Nucleus accumbens (tissue), 56 donors: Measurements from ENCODE around the gene FAM110C.
"Not testable (repeated sequence)": the region's sequence is repeated elsewhere in the genome, so short reads cannot be mapped to it uniquely, and the experiment has no call there.

Source experiments
- DNase-seq, 56 donors: peaks; one replicate each; lab custom pipeline; 2025; lab: John Stamatoyannopoulos, UW

FAM110C gene, protein sequence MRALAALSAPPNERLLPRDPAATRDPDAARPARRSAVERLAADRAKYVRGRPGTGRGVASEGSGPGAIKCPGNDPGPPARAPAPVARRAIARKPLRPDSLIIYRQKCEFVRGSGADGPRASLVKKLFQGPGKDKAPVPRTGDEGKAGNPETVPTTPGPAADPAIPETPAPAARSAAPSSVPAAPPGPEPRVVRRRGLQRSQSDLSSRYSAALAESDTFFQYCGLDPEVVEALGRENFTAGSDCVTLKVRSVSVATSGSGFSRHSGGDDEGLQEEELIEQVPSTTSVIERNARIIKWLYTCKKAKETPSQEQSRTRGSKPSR

DNA sequence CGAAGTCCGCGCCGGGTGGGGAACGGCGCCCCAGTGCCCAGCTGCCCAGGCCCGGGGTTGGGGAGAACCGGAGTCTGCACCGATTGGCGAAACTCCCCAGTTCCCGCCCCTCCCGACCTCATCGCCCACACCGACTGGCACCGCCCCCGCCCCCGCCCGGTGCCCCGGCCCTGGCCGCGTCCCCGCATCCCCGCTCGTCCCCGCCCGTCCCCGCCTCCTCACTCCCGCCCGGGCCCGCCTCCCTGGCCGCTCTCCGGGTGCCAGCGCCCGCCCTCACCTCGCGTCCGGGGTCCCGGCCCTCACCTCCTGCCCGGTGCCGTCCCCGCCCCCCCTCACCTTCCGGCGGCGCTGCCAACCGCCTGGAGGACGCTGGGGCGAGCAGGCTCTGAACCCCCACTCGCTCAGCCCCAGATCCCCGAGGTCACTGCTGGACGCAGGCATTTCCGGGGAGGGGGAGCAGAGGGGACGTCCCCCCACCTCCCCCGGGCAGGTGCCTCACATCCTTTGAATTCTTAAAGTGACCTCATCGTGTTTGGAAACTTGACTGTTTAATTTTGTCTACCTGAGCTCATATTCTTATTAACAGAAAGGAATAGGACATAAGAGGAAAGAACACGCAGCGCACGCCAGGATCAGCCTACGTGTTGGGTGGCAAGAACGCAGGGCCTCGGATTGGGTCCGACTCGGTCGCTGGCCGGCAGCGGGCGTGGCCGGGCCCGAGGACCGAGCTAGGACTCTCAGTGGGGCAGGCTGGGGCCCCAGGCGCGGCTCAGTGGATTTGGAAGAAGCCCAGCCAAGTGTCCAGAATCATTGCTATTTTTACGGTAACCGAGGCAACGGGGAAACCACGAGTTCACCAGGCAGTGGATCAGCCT lies at the start of gene FAM110C:
Gene FAM110C, minus strand, starts transcription at position 35 of the 875 bp plus-strand sequence. CDS start 120 bp downstream, outside the sequence.
- peak in 28 of 56 donors; percentile 3 to 77 (median 26) for DNase-seq

DNA sequence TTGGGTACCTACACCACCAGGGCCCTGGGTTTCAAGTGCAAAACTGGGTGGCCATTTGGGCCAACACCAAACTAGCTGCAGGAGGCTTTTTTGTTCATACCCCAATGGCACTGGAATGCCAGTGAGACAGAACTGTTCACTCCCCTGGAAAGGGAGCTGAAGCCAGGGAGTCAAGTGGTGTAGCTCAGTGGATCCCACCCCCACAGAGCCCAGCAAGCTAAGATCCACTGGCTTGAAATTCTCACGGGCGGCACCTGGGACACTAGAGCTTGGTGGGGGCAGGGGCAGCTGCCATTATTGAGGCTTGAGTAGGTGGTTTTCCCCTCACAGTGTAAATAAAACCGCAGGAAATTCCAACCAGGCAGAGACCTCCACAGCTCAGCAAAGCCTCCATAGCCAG lies 46.0 kb upstream of the FAM110C start:
- no peak for DNase-seq

DNA sequence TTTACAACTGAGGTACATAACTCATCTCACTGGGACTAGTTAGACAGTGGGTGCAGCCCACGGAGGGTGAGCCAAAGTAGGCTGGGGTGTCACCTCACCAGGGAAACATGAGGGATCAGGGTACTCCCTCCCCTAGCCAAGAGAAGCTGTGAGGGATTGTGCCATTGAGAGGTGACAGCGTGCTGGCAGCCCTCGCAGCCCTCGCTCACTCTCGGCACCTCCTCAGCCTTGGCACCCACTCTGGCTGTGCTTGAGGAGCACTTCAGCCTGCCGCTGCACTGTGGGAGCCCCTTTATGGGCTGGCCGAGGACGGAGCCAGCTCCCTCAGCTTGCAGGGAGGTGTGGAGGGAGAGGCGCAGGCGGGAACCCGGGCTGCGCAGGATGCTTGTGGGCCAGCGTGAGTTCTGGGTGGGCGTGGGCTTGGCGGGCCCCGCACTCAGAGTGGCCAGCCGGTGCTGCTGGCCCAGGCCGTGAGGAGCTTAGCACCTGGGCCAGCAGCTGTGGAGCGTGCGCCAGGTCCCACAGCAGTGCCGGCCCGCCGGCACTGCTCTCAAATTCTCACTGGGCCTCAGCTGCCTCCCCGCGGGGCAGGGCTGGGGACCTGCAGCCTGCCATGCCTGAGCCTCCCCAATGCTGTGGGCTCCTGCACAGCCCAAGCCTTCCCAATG lies 44.5 kb upstream of the FAM110C start:
- no peak for DNase-seq

DNA sequence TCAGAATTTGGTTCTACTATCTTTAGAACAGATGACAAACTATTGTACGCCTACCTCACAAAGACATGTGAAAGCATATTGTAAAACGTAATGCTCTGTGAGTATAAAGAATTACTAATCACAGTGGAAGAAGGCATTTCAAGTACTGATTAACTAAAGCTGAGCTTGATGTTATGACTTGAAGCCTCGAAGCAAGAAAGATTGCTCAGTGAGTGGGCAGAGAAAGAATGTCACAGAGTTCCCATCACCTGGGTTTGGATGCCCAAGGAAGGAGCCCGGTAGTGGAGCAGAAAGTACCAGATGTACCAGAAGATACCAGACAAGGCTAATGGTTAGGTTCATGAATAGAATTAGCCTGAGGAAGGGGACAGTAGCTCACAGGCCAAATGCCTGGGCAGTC lies 39.5 kb upstream of the FAM110C start:
- DNase-seq = peak in 11 of 56 donors; percentile 5 to 69 (median 26)

DNA sequence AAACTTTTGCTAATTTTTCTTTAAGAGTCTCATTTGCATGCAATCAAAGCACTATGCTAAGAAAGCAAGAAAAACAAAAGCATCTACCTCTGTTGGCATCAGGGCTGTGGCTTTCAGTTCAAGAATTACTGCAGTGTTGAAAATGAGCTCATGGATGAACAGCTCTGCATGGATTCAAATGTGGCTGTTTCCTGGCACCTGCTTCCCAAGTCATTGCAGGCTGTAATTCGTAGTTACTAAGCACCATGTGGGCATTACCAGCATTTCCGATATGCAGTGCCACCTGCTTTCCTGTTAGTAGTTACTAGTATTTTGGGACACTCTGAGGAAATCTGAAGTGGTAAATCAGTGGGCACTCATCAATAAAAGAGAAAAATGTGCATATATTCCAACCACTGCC lies 37.8 kb upstream of the FAM110C start:
- no peak for DNase-seq

DNA sequence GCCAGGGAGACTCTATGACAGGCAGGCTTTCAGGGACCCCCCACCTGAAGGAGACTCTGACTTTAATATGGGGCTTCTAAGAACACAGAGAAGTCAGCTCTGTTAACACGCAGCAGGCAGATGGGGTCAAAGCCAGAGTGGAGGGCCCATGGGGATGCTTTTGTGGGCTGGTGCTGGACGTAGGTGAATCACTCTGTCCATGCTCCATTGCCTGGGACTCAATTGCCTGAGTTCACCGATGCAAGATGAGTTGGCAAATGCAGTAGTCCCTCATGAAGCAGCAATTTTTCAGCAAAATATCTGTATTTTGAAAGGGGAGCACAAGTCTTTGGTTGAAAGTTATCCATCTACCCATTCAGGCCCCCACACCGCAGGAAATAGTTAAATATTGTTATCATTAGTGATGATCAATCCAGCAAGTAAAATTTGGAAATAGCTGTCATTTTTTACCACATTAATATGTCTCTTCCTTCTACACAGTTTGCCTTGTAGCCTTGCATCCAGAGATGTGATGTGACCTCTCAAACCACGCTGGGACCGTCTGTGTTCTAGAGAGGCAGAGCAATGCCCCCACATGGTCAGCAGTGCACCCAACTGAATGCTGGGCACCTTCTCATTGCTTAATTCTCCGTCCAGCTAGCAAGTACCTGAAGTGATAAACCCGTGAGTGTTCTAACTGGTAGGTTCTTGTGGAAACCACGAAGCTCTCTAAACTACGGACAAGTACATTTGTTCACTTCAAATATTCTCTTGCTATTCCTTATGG lies 34.8 kb upstream of the FAM110C start:
- DNase-seq = no peak

DNA sequence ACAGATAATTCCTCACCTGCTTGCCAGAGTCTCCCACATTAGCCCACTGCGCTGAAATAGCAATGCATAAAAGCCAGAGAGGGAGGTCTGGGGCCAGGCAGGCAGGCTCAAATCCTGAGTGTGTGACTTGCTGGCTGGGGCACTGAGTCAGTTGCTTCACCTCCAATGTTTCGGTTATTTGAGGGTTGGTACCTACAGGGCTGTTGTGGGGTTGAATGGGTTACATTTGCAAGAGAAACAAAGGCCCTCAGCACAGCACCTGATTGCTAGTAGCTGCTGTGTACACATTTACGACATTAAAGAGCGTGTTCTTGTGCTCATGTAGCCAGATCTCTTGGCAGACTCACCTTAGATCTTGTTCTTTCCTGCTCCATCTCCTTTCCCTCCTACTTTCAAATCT lies 34.1 kb upstream of the FAM110C start:
- DNase-seq = no peak

DNA sequence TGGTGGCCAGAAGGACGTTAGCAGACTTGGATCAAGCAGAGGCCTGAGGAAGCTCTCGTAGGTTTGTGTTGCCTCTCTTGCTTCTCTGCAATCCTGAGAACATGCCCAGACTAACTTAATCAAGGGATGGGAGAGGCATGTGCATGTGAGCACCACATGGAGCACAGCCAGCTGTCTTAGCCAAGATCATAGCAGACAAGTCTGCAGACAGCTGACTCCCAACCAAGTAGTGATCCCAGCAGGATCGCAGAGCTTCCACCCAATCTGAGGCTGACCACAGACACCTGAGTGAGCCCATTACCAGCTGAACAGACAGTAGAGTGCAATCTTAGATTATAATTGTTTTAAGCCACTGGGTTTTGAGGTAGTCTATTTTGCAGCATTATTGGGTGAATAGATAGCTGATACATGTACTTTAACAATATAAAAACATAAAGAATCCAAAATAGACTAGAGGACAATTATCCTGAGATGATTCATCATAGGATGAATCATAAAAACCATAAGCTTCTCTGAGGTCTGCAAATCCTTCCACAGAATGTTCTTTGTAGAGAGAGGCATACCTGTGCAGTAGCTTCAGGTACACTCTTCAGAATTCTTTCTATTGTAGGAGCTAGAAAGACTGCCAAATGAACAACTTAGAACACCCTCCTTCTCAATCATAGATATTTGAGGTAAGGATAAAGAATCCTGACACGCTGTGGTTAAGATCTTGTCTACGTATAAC lies 25.2 kb upstream of the FAM110C start:
- DNase-seq = peak in 1 of 56 donors; percentile 7

DNA sequence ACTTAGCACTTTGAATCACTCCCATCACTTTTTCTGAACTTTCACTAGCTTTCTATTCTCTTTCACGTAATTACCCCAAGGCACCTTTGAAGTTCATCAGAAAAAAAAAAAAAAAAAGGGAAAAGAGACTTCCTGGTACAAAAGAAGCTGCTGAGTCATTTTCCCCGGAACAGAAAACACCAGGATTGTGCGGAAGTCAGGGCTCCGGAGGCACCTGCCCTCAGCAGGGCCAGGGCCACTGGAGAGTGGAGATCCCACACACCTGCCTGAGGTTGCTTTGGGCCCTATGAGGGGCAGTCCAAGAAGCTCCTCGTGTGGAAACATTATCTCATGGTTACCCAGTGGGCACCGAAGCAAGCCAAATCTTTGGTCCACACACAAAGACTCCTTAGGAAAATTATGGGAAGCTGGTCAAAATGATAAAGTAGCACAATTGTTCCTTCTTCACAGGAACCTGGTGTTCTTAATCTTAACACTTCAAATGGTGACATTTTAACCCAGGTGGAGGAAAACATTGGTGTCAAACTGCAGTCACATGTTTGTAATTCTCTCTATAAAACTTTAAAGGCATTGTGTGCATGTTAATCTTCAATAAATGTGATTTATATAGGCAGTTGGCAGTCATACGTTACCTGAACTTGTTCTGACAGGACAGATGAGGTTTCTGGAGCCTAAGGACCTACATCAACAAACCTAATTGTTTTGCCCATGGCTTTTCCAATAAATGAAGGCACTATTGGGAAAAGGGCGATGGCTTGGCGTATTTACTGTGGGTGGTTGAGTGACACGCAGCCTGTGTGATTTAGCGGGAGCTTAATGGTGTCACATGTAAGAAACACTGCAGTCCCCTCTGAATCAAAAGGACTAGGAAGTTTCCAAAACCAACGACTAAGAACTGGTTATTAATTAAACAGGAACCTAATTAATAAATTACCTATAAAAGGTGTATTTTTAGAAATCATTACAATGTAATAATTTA lies 23.4 kb upstream of the FAM110C start:
- DNase-seq = no peak

DNA sequence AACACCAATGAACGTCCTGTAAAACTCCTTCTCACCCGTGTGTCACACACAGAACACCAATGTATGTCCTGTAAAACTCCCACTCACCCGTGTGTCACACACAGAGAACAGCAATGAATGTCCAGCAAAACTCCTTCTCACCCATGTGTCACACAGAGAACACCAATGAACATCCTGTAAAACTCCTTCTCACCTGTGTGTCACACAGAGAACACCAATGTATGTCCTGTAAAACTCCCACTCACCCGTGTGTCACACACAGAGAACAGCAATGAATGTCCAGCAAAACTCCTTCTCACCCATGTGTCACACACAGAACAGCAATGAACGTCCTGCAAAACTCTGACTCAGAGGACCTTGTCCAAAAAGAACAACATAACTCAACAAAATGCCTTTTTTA lies 22.3 kb upstream of the FAM110C start:
- not testable (repeated sequence) for DNase-seq

DNA sequence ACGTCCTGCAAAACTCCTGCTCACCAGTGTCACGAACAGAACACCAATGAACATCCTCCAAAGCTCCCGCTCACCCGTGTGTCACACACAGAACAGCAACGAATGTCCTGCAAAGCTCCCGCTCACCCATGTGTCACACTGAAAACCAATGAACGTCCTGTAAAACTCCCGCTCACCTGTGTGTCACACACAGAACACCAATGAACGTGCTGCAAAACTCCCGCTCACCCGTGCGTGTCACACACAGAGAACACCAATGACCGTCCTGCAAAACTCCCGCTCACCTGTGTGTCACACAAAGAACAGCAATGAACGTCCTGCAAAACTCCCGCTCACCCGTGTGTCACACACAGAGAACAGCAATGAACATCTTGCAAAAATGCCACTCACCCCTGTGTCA lies 20.5 kb upstream of the FAM110C start:
- no peak for DNase-seq

DNA sequence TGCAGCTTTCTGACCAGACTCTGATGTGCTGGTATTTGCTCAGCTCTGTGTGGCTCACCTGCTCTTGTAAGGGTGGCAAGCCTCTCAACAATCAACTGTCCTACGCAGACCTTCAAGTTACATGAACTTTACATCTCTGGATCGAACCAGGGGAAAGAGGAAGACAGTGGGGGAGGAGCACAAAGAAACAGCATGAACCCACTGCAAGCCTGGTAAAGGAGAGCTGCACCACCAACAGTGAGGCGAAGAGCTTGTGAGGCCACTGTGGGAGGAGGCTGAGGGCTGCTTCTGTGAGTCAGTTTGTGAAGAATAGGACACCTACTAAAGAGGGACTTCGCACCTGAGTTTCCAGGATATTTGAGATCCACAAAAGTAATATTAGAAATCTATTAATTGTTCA lies 18.8 kb upstream of the FAM110C start:
- no peak for DNase-seq

DNA sequence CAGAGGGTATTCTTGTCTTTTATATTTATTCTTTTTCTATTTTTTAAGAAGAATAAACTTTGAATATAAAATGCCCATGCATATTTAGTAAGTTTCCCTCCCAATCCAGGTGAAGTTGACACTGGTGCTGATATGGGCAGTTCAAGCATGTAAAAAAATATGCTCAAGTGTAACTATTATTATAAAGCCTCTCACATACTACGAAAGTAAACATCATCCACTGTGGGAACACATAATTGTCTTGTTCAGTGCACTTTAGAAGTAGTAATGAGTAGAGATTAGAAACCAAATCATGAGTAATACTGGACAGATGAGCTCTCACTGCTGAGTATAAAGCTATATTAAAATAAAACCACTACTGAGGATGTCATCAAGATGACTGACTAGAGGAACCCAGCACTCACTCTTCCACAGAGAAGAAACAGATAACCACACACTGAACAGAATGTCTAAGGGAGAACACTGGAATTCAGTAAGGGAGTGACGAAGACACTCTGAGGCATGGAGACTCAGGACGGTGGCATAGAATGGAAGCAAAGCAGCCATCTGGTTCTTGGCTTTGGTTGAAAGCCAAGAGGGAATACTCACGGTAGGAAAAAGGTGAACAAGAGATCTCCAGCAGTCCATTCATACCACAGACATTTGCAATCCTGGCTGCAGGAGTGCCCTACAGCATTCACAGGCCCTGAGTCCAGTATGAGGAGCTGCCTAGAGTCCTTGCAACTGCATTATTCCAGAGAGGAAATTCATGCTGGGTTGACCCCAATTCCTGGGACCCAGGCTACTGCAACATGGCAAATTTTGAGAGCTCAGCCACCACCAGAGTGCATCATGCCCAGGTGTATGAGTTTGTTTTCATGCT lies 9.5 kb upstream of the FAM110C start:
- no peak for DNase-seq

DNA sequence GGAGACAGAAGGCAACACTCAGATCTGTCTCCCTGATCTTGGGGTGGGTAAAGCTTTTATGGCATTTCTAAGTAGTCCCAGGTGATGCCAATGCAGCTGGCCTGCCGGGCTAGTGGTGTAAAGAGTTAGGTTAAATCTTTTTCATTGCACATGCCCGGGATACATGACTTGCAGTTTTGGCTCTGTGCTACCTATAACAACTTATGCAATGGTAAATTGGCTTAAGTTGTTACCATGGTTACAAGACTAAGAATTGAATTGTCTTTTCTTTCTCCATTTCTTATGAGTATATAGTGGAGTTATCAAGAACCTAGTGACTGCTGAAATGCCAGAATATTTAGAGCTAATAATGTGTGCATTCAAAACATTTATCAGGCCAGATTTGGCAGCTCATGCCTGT lies 5.3 kb upstream of the FAM110C start:
- DNase-seq = no peak

DNA sequence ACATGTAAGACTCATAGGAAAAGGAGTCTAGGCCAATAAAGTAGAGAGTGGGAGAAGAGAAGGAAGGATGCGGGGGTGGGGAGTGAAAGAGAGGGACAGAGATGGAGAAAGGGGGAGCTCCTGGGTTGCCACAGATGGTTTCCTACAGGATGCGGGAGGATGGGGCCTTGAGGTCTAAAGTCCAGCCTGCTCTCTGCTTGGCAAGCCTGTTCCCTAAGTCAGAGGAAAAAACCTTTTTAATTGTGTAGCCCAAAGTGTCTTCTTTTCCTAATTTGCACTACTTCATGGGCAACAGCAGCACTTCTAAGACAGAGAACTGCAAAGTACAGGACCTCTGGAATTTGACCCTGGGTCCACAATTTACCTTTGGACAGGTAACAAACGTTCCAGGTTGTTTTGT lies 1.4 kb upstream of the FAM110C start:
- DNase-seq = no peak

DNA sequence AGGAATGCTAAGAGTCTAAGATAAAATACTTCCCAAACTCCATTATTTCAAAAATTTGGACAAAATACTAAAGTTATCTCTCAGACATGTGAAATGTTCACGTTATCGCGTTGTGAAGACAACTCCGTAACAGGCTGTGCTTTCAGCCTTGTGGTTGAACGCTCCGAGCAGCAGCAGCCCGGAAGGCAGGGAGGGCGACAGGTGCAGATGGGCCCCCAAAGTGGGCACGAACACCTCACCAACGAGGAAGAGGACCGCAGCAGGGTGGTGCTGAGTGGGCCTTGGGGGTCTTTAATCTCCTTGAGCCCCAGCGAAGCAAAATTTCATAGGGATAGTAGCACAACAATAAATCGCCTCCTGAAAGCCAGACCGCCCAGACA lies 1.0 kb upstream of the FAM110C start:
- DNase-seq = no peak

DNA sequence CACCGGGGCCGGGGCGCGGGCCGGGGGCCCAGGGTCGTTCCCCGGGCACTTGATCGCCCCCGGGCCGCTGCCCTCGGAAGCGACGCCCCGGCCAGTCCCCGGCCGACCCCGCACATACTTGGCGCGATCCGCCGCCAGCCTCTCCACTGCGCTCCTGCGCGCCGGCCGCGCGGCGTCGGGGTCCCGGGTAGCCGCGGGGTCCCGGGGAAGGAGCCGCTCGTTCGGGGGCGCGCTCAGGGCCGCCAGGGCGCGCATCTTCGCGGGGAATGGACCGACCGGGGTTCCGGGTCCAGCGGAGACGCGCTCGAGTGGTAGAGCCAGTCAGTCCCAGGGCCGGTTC lies 204 bp downstream of the FAM110C start:
- no peak for DNase-seq
